Activated T-cell treated with anti-CD3 and anti-CD28 coated beads, Interleukin-2, amount 50 U/mL, for 4 hours (primary cell): Measurements from ENCODE around the gene CDHR2. TPM values are rescaled to one million over a fixed set of nuclear protein-coding genes. Genes with fewer than 3 reads are reported as not detected.
A peak's percentile ranks its signal among the peaks of the same experiment; 100 is the strongest.

Experiments used
- ATAC-seq, 2 donors: fragments of 200-7000 bp; cut with Tn5 transposase; one replicate each; pipeline ENCODE4 v1.10.0; 2021
- DNase-seq: peaks from one replicate; pipeline ENCODE4 v3.0.0-alpha.2; 2020
- H3K27me3 Mint-ChIP-seq: one replicate; pipeline ENCODE4 v1.8.0; 2021; ENCODE audit warnings: low read depth, mixed read lengths
- H3K36me3 Mint-ChIP-seq: one replicate; pipeline ENCODE4 v1.8.0; 2022; ENCODE audit warnings: mixed read lengths; ENCODE audit not compliant: insufficient read depth
- H3K4me1 Mint-ChIP-seq: one replicate; pipeline ENCODE4 v1.8.0; 2021; ENCODE audit warnings: low read depth, mixed read lengths
- H3K4me3 Mint-ChIP-seq: one replicate; pipeline ENCODE4 v1.8.0; 2021; ENCODE audit warnings: mild to moderate bottlenecking, moderate library complexity, mixed read lengths
- H3K9me3 Mint-ChIP-seq: one replicate; pipeline ENCODE4 v1.8.0; 2021; ENCODE audit warnings: mixed read lengths
- total RNA-seq, 3 donors: library from RNA; stranded (reverse); gene quantifications; one replicate each; pipeline ENCODE4 v1.2.1, GENCODE V29; 2021

CDHR2 gene
- total RNA-seq, 3 donors from 2014 or later: 0.29 to 0.43 (median 0.33) TPM

GRCh38 chr5:176559683-176560082 lies 10.5 kb downstream of the CDHR2 start:
- ATAC-seq: no peak
- no peaks in the 10 kb centered on the region for H3K36me3 Mint-ChIP-seq
- no peak for DNase-seq
- no peak overlapping the region for H3K4me3 Mint-ChIP-seq
- H3K4me1 Mint-ChIP-seq: peaks cover 45% of the 10 kb centered on the region
- peaks cover 3% of the 10 kb centered on the region for H3K27me3 Mint-ChIP-seq
- H3K9me3 Mint-ChIP-seq: no peaks in the 10 kb centered on the region

DNA sequence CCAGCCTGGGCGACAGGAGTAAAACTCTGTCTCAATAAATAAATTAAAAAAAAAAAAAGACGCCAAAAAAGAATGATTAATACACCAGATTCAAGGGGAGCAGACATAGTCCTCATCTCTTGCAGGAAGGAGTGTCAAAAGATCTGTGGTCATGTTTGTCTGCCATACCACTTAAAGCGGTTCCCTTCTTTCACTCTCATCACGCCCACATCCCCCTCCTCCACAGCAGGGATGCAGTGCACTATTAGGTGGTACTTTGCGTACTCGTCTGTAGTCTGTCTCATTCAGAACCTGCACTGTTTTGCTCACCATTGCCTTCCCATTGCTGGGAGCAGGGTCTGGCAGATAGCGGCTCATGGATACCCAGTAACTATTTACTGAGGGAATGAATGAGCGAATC lies 11.2 kb downstream of the CDHR2 start:
- Mint-ChIP-seq H3K27me3 (peaks cover 3% of the 10 kb centered on the region), H3K4me1 (peaks cover 38% of the 10 kb centered on the region), H3K9me3 (no peaks in the 10 kb centered on the region), H3K36me3 (no peaks in the 10 kb centered on the region), H3K4me3 (no peak overlapping the region)
- peak; percentile 85 to 86 for ATAC-seq
- DNase-seq: no peak

- H3K4me3 Mint-ChIP-seq: no peak overlapping the region
- no peaks in the 10 kb centered on the region for H3K36me3 Mint-ChIP-seq
- H3K27me3 Mint-ChIP-seq: peaks cover 6% of the 10 kb centered on the region
- DNase-seq (no peak), ATAC-seq (peak in 1 of 2 donors; percentile 39)
- no peaks in the 10 kb centered on the region for H3K9me3 Mint-ChIP-seq
- H3K4me1 Mint-ChIP-seq: peaks cover 30% of the 10 kb centered on the region
Measured at GRCh38 chr5:176561259-176561658, 12.1 kb downstream of the CDHR2 start.

- ATAC-seq (no peak), DNase-seq (no peak)
- Mint-ChIP-seq H3K9me3 (no peaks in the 10 kb centered on the region), H3K4me1 (peaks cover 28% of the 10 kb centered on the region), H3K36me3 (no peaks in the 10 kb centered on the region), H3K4me3 (no peak overlapping the region), H3K27me3 (peaks cover 6% of the 10 kb centered on the region)
Measured at GRCh38 chr5:176562189-176562588, 13.0 kb downstream of the CDHR2 start.

DNA sequence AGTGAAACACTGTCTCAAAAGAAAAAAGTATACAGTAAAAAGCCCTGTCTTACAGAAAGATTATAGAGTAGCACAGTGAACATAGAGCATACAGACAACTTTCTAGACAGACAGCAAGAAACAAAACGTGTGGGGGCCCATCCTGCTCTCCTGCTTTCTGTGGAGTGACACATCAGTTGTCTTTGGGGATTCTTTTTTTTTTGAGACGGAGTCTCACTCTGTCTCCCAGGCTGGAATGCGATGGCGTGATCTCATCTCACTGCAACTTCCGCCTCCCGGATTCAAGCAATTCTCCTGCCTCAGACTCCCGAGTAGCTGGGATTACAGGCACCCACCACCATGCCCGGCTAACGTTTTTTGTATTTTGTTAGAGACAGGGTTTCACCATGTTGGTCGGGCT lies 14.9 kb downstream of the CDHR2 start:
- no peak for DNase-seq
- H3K36me3 Mint-ChIP-seq: no peaks in the 10 kb centered on the region
- peaks cover 28% of the 10 kb centered on the region for H3K4me1 Mint-ChIP-seq
- no peak for ATAC-seq
- no peak overlapping the region for H3K4me3 Mint-ChIP-seq
- peaks cover 6% of the 10 kb centered on the region for H3K27me3 Mint-ChIP-seq
- no peaks in the 10 kb centered on the region for H3K9me3 Mint-ChIP-seq

DNA sequence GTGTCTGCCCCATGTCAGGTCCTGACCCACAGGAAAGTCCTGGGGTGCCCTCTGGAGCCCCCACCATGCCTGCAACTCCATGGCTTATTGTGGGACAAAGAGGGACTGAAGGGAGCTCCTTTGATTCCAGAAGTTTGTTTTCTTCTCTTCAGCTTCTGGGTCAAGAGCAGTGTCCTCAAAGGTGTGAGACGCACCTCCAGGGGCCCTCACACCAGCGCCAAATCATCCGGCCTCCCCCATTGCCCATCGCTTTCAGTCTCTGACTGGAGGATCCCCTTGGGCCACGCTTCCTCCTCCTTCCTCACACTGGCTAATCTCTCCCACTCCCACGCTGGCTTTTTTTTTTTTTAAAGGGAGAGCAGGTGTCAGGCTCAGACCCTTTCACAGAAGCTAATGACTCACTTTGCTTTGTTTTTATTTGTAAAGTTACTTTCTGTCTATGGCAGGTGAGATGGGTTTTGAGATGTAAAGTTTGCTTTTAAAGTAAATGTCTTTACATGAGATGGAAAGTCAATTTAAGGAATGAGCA lies 16.7 kb downstream of the CDHR2 start:
- H3K36me3 Mint-ChIP-seq: no peaks in the 10 kb centered on the region
- H3K4me3 Mint-ChIP-seq: no peak overlapping the region
- ATAC-seq (no peak), DNase-seq (no peak)
- H3K9me3 Mint-ChIP-seq: no peaks in the 10 kb centered on the region
- peaks cover 6% of the 10 kb centered on the region for H3K27me3 Mint-ChIP-seq
- H3K4me1 Mint-ChIP-seq: peaks cover 14% of the 10 kb centered on the region

DNA sequence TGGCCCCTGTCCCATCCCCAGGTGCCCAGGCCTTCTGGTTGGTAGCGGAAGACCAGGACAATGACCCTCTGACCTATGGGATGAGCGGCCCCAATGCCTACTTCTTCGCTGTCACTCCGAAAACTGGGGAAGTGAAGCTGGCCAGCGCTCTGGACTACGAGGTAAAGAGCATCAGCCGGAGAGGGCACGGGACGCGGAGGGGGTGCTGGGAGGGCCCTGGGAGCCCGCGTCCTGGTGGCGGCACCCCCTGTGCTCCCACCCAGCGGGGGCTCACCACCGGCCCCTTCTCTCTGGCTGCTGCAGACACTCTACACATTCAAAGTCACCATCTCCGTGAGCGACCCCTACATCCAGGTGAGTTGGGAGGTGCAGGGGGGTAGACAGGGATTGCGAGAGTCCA lies 19.5 kb downstream of the CDHR2 start:
- H3K4me1 Mint-ChIP-seq: no peaks in the 10 kb centered on the region
- peaks cover 3% of the 10 kb centered on the region for H3K27me3 Mint-ChIP-seq
- no peak for ATAC-seq
- H3K9me3 Mint-ChIP-seq: no peaks in the 10 kb centered on the region
- no peaks in the 10 kb centered on the region for H3K36me3 Mint-ChIP-seq
- no peak overlapping the region for H3K4me3 Mint-ChIP-seq
- DNase-seq: no peak

DNA sequence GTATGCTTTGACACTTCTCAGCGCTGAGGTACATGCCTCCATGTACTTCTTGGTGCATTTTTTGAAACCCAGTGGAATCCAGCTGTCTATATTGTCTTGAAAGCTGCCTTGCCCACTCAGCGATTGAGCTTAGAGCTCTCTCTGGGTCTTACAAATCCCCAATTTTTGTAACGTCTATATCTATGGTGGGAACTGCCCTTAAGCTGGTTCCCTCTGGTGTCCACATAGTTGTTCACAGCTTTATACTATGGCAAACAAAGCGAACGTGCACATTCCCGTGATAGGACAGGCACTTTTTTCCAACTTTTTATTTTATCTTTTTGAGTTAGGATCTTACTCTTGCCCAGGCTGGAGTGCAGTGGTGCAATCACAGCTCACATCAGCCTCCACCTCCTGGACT lies 20.9 kb downstream of the CDHR2 start:
- no peak for ATAC-seq
- DNase-seq: no peak
- Mint-ChIP-seq H3K27me3 (peaks cover 3% of the 10 kb centered on the region), H3K36me3 (no peaks in the 10 kb centered on the region), H3K9me3 (no peaks in the 10 kb centered on the region), H3K4me1 (peaks cover 3% of the 10 kb centered on the region), H3K4me3 (no peak overlapping the region)

GRCh38 chr5:176573564-176574296 lies 24.6 kb downstream of the CDHR2 start:
- DNase-seq (peak; percentile 80), ATAC-seq (peak; percentile 89 to 92)
- H3K9me3 Mint-ChIP-seq: no peaks in the 10 kb centered on the region
- peaks cover 3% of the 10 kb centered on the region for H3K4me1 Mint-ChIP-seq
- no peaks in the 10 kb centered on the region for H3K36me3 Mint-ChIP-seq
- no peaks in the 10 kb centered on the region for H3K27me3 Mint-ChIP-seq
- no peak overlapping the region for H3K4me3 Mint-ChIP-seq

DNA sequence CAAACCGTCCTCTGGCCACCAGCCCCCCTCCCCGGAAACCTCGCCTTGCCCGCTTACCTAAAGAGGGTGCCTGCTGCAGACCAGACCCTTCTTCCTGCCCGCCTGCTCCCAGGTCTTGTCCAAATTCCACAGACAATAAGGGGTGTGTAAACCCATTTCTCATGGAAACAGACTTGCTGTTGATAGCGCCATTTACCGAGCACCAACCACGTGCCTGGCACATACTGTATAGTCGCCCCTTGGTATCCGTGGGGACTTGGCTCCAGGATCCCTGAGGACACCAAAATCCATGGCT lies 25.1 kb downstream of the CDHR2 start:
- Mint-ChIP-seq H3K4me1 (peaks cover 3% of the 10 kb centered on the region), H3K9me3 (no peaks in the 10 kb centered on the region), H3K27me3 (no peaks in the 10 kb centered on the region), H3K4me3 (no peak overlapping the region), H3K36me3 (no peaks in the 10 kb centered on the region)
- DNase-seq (no peak), ATAC-seq (no peak)

DNA sequence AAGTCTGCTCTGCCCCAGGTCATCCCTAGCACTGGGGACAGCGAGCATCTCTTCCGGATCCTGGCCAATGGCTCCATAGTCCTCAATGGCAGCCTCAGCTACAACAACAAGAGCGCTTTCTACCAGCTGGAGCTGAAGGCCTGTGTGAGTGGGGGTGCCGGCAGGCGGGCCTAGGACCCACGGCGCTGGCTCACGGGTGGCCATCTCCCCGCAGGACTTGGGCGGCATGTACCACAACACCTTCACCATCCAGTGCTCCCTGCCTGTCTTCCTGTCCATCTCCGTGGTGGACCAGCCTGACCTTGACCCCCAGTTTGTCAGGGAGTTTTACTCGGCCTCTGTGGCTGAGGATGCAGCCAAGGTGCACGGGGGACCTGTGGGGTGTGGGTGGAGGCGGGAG lies 25.9 kb downstream of the CDHR2 start:
- no peaks in the 10 kb centered on the region for H3K36me3 Mint-ChIP-seq
- no peaks in the 10 kb centered on the region for H3K9me3 Mint-ChIP-seq
- ATAC-seq (no peak), DNase-seq (no peak)
- peaks cover 3% of the 10 kb centered on the region for H3K4me1 Mint-ChIP-seq
- no peak overlapping the region for H3K4me3 Mint-ChIP-seq
- H3K27me3 Mint-ChIP-seq: no peaks in the 10 kb centered on the region

DNA sequence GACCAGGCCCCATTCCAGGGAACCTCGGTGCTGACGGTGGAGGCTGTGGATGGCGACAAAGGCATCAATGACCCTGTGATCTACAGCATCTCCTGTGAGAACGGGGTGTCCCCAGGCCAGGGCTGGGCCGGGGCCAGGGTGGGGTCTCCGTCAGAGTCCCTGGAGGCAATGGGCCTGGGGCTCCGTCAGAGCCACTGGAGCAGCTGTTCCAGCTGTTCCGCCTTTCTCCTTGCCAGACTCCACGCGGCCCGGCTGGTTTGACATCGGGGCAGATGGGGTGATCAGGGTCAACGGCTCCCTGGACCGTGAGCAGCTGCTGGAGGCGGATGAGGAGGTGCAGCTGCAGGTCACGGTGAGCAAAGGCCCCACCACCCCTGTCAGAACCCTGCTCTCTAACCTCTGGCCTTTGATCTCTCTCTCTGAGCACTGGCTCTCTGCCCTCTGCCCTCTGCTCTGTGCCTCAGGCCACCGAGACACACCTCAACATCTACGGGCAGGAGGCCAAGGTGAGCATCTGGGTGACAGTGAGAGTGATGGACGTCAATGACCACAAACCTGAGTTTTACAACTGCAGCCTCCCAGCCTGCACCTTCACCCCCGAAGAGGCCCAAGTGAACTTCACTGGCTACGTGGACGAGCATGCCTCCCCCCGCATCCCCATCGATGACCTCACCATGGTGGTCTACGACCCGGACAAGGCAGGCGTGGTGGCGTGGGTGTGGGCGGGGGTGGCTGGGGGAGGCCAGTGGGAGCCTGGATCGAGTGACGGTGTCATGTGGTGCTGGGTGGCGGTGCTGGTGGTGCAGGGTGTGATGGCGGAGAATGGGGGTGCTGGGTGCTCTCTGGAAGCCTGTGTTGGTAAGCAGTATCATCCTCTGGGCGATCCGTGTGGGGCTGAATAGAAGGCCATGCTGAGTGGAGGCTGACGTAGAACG lies 26.6 kb downstream of the CDHR2 start:
- Mint-ChIP-seq H3K4me3 (no peak overlapping the region), H3K9me3 (no peaks in the 10 kb centered on the region), H3K4me1 (peaks cover 3% of the 10 kb centered on the region), H3K27me3 (no peaks in the 10 kb centered on the region), H3K36me3 (no peaks in the 10 kb centered on the region)
- DNase-seq (no peak), ATAC-seq (no peak)

DNA sequence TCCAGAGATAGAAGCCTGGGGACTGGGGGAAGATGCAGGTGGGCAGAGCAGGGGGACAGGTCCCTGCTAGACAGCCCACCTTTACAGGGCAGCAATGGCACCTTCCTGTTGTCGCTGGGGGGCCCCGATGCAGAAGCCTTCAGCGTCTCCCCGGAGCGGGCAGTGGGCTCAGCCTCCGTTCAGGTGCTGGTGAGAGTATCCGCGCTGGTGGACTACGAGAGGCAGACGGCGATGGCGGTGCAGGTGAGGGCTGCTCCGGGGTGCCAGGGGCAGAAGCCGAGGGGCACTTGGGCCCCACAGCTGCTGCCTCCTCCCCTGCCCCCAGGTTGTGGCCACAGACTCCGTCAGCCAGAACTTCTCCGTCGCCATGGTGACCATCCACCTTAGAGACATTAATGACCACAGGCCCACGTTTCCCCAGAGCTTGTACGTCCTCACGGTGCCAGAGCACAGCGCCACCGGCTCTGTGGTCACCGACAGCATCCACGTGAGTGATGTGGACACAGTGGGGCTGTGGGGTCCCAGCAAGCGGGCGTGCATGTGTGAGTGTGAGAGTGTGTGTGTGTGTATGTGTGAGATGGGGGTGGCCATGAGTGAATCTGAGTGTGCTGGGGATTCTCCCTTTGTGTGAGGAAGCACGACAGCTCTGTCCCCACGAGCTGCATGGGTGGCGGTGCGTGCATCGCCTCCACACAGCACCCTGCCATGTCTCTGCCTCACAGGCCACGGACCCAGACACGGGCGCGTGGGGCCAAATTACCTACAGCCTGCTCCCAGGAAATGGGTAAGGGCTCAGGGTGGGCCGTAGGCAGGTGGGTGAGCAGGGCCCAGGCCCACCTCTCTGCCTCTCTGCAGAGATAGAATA lies 28.4 kb downstream of the CDHR2 start:
- no peaks in the 10 kb centered on the region for H3K9me3 Mint-ChIP-seq
- H3K27me3 Mint-ChIP-seq: no peaks in the 10 kb centered on the region
- H3K36me3 Mint-ChIP-seq: no peaks in the 10 kb centered on the region
- DNase-seq: no peak
- peaks cover 3% of the 10 kb centered on the region for H3K4me1 Mint-ChIP-seq
- H3K4me3 Mint-ChIP-seq: no peak overlapping the region
- no peak for ATAC-seq

DNA sequence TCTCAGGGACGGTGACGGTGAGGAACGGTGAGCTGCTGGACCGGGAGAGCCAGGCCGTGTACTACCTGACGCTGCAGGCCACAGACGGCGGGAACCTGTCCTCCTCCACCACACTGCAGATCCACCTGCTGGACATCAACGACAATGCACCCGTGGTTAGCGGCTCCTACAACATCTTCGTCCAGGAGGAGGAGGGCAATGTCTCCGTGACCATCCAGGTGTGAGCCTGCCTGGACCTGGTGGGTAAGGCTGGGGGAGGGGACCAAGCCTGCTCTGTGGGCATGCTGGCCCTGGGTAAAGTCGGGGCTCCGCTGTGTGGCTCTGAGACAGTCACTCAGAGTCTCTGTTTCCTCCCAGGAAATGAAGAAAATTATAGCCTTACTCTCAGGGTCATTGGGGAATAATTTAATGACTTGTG lies 29.3 kb downstream of the CDHR2 start:
- peak in 1 of 2 donors; percentile 51 for ATAC-seq
- Mint-ChIP-seq H3K4me3 (no peak overlapping the region), H3K9me3 (no peaks in the 10 kb centered on the region), H3K4me1 (peaks cover 3% of the 10 kb centered on the region), H3K36me3 (no peaks in the 10 kb centered on the region), H3K27me3 (no peaks in the 10 kb centered on the region)
- peak; percentile 26 for DNase-seq
